HG03196 (cell line): Measurements from ENCODE around the gene ATXN3L.

ENCODE experiments used
- ATAC-seq: cut with Tn5 transposase; IDR thresholded peaks from one replicate; pipeline ENCODE4 v1.9.1; 2021; ENCODE audit not compliant: unreplicated experiment

ATXN3L gene

GRCh38 chrX:13319953-13320352 is at the start of gene ATXN3L:
TSS of gene ATXN3L (minus strand) at chrX:13320053. CDS start at chrX:13319934, 119 bp downstream.
- no peak for ATAC-seq

DNA sequence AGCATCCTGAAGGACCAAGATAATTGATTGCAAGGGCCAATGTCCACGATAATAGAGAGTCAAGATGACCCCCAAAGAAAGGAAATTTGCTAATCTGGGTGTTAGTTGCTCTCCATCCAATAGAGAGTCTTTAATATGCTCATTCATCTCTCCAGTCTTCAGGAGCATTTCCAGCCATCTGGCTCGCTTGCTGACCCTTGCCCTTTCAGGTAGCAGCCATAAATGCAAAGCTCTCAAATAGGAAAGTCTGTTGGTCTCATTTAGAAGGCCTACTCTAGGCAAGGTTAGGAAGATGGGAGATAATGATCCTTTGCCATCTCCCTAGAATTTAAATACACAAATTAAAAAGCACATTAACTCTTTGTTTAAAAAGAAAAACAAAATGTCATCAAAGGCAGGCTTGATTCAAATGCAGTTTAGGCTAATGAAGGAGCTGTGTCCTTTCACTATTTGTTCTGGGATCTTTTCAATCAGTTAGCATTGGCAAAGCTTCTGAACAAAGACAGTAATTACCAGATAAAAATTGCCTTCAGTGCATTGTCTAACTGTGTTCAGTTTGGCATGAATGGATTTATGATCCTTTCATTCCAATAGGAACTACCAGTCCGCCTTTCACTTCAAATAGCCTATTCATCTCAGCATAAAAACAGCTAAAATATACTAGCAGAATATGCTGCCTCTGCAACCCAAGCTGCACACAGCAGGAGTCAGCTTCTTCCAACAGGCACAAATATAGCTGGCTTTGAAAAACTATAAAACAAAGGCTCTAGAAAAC is 49.6 kb upstream of the ATXN3L start:
- ATAC-seq: no peak

- no peak for ATAC-seq
Observed at GRCh38 chrX:13367950-13368349, 48.1 kb upstream of the ATXN3L start.

- no peak for ATAC-seq
Observed at GRCh38 chrX:13366698-13367097, 46.8 kb upstream of the ATXN3L start.

DNA sequence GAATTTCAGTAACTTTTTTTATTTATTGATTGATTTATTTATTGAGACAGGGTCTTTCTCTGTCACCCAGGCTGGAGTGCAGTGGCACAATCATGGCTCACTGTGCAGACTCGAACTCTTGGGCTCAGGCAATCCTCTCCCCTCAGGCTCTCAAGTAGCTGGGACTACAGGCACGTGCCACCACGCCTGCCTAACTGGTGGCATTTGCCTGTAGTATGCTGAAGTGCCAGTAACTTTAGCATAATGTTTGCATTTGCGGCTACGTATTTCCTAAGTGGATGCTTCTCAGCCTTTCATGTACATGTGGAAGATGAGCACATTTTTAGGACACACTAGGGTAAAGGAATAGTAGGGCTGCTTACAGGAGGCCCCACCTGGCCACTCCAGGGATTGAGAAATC is 45.3 kb upstream of the ATXN3L start:
- ATAC-seq: no peak

- ATAC-seq: no peak
Observed at GRCh38 chrX:13364230-13364857, 44.5 kb upstream of the ATXN3L start.

GRCh38 chrX:13360146-13360545 is 40.3 kb upstream of the ATXN3L start:
- no peak for ATAC-seq

DNA sequence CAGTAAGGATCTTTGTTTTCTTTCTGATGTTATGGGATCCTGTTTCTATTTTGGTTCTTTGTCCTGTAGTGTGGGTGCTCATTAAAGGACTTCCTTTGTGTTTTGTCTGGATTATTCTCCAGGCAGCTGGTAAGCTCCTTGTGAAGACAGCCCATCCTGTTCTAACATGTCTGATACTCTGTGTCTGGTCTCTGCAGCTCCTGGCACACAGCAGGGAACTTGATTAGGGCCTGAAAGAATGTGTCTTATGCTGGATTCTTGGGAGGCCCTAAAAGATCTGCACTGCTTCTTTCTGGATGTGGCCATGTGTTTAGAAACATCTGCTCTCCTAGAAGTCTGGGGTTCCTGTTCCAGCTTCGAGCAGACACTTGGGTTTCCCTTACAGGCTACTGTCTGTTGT is 38.1 kb upstream of the ATXN3L start:
- no peak for ATAC-seq

- ATAC-seq: no peak
Observed at GRCh38 chrX:13346646-13347045, 26.8 kb upstream of the ATXN3L start.

- ATAC-seq: no peak
Observed at GRCh38 chrX:13345438-13345837, 25.6 kb upstream of the ATXN3L start.

DNA sequence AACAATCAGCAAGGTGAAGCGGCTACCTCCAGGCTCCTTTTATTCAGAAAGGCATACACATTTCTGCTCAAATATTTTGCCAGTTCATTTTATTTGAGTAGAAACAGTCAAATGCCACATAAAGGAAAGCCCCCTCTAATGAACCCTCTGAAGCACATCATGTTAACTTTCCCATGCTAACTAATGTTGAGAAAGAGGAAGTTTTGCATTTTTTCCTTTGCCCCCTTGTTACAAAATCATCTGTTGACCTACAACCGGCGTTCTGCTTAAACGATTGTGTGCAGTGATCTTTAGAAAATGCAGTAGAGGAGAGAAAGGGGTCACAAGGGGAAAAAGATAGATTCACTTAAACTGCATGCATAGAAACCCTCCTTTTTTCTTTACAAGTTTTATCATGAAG is 25.2 kb upstream of the ATXN3L start:
- ATAC-seq: no peak

DNA sequence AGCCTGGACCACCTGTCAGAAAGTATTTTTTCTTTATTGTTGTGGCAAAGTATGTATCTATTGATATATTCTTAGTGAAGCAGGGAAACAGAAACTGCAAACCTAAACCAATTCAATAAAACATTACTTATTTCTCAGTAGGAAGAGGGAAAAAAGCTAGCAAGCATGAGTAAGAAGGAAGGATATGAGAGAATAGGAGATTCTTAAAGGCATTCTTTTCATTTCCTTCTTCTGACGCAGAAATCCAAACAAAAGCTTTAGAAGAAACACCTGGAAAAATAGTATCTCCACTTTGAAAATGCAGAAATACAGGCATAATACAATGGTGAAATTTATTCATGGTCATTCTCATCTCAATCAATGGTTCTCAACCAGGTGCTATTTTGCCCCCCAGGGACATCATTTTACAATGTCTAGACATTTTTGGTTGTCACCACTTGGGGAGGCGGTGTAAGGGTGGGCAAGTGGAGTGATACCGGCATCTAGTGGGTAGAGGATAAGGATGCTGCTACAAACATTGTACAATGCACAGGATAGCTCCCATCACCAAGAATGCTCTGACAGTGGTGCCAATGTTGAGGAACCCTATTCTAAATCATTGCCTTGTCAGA is 21.7 kb upstream of the ATXN3L start:
- no peak for ATAC-seq

DNA sequence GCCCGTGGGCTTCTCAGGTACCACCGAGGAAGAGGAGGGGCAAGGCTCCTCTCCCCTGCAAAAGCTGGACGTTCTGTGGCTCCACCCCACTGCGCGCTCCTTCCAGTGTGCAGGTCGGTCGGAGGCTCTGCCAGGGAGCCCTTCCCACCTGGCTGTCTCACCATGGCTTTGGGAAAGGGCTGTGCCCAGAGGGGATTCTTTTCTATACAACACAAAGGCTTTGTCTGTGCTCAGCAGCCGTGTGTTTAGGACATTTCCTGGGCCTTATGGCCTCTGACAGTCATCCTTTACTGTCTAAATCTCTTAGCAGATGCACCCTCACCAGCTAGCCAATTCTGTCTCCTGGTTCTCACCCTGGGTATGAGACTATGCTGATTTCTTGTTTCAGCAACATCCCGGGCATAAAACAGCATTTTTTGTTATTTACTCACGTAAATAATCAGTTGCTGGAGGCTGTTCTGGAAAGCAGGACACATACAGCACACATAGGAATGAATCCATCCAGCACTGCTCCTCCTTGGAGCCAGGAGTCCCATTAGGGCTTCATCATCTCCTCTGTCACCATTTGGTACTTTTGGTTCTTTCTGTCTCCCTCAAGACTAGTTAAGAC is 20.4 kb upstream of the ATXN3L start:
- no peak for ATAC-seq

GRCh38 chrX:13339607-13340006 is 19.8 kb upstream of the ATXN3L start:
- no peak for ATAC-seq

GRCh38 chrX:13338996-13339515 is 19.2 kb upstream of the ATXN3L start:
- ATAC-seq: no peak

DNA sequence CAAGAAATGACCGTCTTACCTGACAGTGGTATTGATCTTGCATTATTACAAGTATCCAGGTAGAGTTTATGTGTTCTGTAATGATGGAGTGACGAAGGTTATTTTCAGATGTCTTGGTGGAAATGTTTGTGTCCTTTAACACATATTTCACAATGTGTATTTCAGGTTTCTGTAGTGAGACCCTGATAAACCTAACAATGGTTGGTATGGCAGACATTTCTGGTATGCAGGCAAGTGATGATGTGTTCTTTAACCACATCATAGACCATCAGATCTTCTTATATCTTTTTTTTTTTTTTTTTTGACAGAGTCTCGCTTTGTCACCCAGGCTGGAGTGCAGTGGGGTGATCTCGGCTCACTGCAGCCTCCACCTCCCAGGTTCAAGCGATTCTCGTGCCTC is 14.6 kb upstream of the ATXN3L start:
- no peak for ATAC-seq

DNA sequence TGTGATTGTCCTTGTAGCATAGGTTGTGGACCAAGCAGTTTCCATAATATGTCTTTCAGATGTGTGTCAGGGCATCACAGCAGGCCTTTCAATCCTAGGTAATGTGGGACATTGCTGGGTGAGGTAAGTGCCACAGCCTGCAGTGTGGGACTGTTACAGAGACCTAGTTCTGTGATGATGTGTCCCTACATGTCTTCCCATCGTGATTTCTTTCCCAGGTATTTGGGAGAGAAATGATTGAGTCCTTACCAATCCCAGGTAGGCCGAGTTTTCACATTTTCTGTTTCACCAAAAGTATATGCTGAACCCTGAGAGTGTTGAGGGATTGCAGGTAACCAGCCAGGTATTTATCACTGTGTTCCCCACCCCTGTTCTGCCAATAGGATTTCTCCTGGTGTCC is 10.6 kb upstream of the ATXN3L start:
- ATAC-seq: no peak

DNA sequence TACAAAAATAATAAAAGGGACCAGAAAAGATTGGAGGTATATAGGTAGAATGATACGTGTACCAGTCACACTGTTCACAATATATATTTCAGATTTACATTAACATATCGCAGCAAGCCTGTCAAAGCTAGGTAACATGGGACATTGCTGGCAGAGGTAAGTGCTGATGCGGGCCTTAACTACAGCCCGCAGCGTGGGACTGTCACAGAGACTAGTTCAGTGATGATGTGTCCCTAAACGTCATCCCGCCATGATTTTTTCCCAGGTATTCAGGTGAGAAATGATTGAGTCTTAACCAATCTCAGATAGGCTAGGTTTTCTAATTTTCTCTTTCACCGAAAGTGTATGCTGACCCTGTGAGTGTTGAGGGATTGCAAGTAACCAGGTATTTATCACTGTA is 7.8 kb upstream of the ATXN3L start:
- no peak for ATAC-seq

DNA sequence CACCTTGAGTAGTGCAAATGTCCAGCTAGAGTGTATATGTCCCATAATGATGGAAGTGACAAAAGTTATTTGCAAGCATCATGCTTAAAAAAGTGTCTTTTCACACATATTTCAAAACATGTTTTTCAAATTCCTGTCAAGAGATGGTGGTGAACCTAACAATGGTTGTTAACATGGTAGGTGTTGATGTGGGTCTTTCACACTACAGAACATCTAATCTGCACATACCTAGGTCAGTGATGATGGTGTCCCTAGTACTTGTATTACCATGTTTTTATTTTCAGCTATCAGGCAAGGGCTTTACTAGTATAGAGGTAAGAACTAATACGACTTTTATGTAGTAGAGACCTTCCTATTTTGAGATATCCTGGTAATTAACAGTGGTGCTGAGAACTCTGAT is 3.4 kb upstream of the ATXN3L start:
- ATAC-seq: no peak

GRCh38 chrX:13317366-13317765 is 2.5 kb downstream of the ATXN3L start:
- no peak for ATAC-seq

DNA sequence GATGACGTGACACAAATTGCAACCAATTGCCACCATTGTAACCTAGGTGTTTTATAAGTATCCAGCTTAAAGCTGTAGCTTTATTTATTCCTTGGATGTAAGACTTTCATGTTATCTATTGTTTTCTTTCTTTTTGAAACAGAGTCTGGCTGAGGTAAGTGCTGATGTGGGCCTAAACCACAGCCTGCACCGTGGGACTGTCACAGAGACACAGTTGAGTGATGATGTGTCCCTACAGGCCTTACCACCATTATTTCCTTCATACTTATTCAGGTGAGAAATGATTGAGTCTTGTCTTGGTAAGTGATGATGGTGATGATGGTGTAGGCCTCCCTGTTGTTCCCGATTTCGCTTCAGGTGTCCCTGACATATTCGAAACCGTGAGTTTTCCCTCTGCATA is 8.3 kb downstream of the ATXN3L start:
- ATAC-seq: no peak

- ATAC-seq: no peak
Observed at GRCh38 chrX:13309631-13310030, 10.2 kb downstream of the ATXN3L start.
